ENCODE data around the gene FAM163B. TPM values are rescaled to one million over a fixed set of nuclear protein-coding genes. Genes with fewer than 3 reads are reported as not detected.

The FAM163B gene
- total RNA-seq, 2 donors from 2014 or later = not detected

DNA sequence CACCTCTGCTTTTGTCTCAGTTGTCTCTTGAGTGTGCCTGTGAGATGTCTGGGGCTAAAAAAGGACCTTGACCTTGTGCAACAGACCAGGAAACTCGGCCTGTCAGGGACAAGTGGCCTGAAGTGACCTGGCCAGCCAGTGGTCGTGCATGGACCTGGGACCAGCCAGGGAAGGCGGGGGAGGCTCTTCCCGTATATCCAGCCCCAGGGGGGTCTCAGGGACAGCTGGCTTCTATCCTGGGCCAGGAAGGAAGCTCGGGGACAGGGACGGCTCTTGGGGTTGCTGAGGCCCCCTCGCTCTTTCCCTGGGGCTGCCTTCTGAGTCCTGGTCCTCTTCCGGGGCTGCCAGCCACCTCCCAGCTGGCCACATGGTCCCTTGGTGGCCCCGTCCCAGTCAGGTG, 77.9 kb downstream of the FAM163B start:
- Histone ChIP-seq H3K4me3 (no peak overlapping the region), H3K27me3 (replicated peaks; ENCODE audit: insufficient read depth) (no peaks in the 10 kb centered on the region), H3K27ac (no peak overlapping the region), H3K36me3 (no peaks in the 10 kb centered on the region), H3K4me1 (ENCODE audit: control insufficient read depth in 1 of 2, low read depth in 2 of 2) (peaks cover 31 to 38% of the 10 kb centered on the region in 2 donors), H3K9me3 (no peaks in the 10 kb centered on the region)
- no peak for DNase-seq (ENCODE audit: low spot score)
- TF ChIP-seq, protein P1, sequence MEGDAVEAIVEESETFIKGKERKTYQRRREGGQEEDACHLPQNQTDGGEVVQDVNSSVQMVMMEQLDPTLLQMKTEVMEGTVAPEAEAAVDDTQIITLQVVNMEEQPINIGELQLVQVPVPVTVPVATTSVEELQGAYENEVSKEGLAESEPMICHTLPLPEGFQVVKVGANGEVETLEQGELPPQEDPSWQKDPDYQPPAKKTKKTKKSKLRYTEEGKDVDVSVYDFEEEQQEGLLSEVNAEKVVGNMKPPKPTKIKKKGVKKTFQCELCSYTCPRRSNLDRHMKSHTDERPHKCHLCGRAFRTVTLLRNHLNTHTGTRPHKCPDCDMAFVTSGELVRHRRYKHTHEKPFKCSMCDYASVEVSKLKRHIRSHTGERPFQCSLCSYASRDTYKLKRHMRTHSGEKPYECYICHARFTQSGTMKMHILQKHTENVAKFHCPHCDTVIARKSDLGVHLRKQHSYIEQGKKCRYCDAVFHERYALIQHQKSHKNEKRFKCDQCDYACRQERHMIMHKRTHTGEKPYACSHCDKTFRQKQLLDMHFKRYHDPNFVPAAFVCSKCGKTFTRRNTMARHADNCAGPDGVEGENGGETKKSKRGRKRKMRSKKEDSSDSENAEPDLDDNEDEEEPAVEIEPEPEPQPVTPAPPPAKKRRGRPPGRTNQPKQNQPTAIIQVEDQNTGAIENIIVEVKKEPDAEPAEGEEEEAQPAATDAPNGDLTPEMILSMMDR (IDR thresholded peaks at IDR 0.05) = no peak
- no peak for ATAC-seq (ENCODE audit: insufficient number of reproducible peaks, low FRiP score, low read depth)

DNA sequence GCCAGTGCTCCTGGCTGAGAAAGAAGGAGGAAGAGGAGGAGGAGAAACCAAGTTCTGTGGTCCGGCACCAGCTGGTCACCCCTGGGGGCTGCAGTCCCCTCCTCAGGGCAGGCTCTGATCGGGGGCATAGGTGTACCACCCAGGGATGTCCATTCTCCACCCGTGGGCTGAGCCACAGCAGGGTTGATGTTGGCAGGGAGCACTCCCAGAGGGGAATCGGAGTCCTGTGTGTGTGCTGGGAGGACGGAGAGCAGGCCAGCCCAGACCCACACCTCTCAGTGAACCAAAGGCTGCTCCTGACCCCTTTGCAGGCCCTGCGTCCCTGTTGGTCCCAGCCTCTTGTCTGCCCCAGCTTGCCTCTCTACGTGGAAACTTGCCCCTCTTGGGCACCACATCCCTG, 79.3 kb downstream of the FAM163B start:
- no peaks in the 10 kb centered on the region for H3K27me3 ChIP-seq (replicated peaks; ENCODE audit: insufficient read depth)
- DNase-seq (ENCODE audit: low spot score) = no peak
- ATAC-seq (ENCODE audit: insufficient number of reproducible peaks, low FRiP score, low read depth) = no peak
- peaks cover 29 to 36% of the 10 kb centered on the region in 2 donors for H3K4me1 ChIP-seq (ENCODE audit: control insufficient read depth in 1 of 2, low read depth in 2 of 2)
- TF ChIP-seq, protein P1 (IDR thresholded peaks at IDR 0.05) = no peak
- H3K4me3 ChIP-seq = no peak overlapping the region
- no peaks in the 10 kb centered on the region for H3K36me3 ChIP-seq
- H3K27ac ChIP-seq = no peak overlapping the region
- no peaks in the 10 kb centered on the region for H3K9me3 ChIP-seq

DNA sequence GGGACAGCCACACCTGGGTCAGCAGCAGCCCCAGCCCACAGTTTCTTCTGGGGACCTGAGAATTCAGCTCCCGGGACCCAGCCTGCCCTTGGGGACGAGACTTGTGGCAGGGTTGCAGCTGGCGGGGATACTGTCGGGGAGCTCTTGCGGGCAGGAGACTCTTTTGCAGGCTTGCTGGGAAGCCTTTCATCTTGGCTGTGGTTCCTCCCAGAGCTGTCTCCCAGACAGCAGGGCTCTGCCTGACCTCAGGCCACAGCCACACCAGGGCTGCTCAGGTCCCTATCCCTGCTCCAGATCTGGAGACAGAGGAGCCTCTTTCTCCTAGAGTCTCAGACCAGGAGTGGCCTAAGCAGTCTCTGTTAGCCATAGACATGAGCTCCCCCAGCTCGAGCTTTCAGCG, 79.7 kb downstream of the FAM163B start:
- H3K27ac ChIP-seq = no peak overlapping the region
- H3K4me3 ChIP-seq = no peak overlapping the region
- H3K27me3 ChIP-seq (replicated peaks; ENCODE audit: insufficient read depth) = no peaks in the 10 kb centered on the region
- ATAC-seq (ENCODE audit: insufficient number of reproducible peaks, low FRiP score, low read depth) (no peak), DNase-seq (ENCODE audit: low spot score) (no peak)
- peaks cover 25 to 32% of the 10 kb centered on the region in 2 donors for H3K4me1 ChIP-seq (ENCODE audit: control insufficient read depth in 1 of 2, low read depth in 2 of 2)
- no peaks in the 10 kb centered on the region for H3K36me3 ChIP-seq
- TF ChIP-seq, protein P1 (IDR thresholded peaks at IDR 0.05) = no peak
- H3K9me3 ChIP-seq = no peaks in the 10 kb centered on the region

DNA sequence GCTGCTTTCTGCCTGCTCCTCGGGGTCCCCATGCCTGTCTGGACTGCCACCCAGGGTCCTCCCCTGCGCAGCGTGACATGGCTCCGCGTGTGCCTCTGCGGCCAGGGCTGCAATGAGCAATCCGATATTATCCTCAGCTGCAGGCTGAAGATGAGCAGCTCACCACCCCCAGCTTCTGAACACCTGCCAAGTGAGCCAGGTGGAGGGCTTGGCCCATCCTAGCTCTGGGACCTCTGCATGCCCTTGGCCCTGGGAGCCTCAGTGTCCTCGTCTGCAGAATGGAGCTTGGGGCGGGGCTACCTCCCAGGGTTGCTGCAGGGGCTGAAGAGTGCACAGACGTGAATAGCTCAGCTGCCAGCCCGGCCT, 80.3 kb downstream of the FAM163B start:
- Histone ChIP-seq H3K36me3 (no peaks in the 10 kb centered on the region), H3K4me1 (ENCODE audit: control insufficient read depth in 1 of 2, low read depth in 2 of 2) (peaks cover 19 to 26% of the 10 kb centered on the region in 2 donors), H3K27me3 (replicated peaks; ENCODE audit: insufficient read depth) (no peaks in the 10 kb centered on the region), H3K9me3 (no peaks in the 10 kb centered on the region), H3K27ac (no peak overlapping the region), H3K4me3 (no peak overlapping the region)
- DNase-seq (ENCODE audit: low spot score) (no peak), ATAC-seq (ENCODE audit: insufficient number of reproducible peaks, low FRiP score, low read depth) (no peak)
- TF ChIP-seq, protein P1 (IDR thresholded peaks at IDR 0.05) = no peak

DNA sequence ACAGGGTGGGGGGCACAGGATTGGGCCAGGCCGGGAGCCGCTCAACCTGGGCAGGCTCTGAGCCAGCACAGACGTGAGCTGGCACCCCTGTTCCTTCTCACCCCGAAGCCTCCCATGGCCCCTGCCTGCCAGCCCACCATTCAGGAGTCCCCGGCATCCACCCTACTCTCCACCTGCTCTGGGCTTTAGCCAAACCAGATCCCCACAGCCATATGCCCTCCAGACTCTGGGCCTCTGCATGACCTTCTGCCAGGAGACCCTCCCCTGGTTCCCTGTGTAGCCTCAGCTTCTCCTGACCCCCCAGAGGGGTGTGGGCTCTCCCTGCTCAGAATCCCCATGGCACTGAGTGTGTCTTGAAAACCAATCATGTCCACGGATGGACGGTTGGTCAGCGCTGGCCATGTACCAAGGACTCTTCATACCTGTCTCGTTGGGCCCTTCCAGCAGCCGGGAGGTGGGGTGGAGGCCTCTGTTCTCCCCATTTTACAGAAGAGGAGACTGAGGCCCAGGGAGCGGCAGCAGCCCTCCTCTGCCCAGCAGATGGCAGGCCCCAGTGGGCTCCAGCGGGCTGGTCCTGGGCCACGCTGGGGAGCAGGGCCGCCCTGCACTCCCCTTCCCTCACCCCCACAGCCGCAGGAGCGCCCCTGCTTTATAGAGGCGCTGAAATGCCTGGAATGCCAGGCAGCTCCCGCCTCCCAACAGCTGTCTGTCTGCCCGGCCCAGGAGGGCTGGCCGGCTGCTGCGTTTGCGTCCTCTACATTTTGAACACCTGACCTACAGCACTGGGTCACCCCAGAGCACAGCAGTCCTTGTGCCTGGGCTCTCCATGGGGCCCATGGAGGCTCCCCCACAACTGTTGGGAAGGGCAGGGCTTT, 81.0 kb downstream of the FAM163B start:
- H3K9me3 ChIP-seq = no peaks in the 10 kb centered on the region
- TF ChIP-seq, protein P1 (IDR thresholded peaks at IDR 0.05) = no peak
- H3K27me3 ChIP-seq (replicated peaks; ENCODE audit: insufficient read depth) = no peaks in the 10 kb centered on the region
- DNase-seq (ENCODE audit: low spot score) = no peak
- H3K4me1 ChIP-seq (ENCODE audit: control insufficient read depth in 1 of 2, low read depth in 2 of 2) = peaks cover 17 to 22% of the 10 kb centered on the region in 2 donors
- no peaks in the 10 kb centered on the region for H3K36me3 ChIP-seq
- ATAC-seq (ENCODE audit: insufficient number of reproducible peaks, low FRiP score, low read depth) = no peak
- no peak overlapping the region for H3K27ac ChIP-seq
- H3K4me3 ChIP-seq = peak overlapping the region; percentile 54
